Measurements from ENCODE around the gene ALX3.

Gene ALX3

GRCh38 chr1:110114173-110114572, 43.7 kb upstream of the ALX3 start (continued):
- TF ChIP-seq ZNF664 (tag by site-specific recombination; IDR thresholded peaks at IDR 0.05) = no peak

GRCh38 chr1:110113551-110113950, 43.1 kb upstream of the ALX3 start:
- H3K9me3 ChIP-seq (ENCODE audit: control insufficient read depth, insufficient read depth, low read depth, low read length) = no peaks in the 10 kb centered on the region
- ChIA-PET CTCF (interaction anchor here (1.6 to 6.6 kb wide), 3 partner anchors 25 to 62 kb away, joined by 4 to 63 read pairs (median 12); no protein-coding TSS in a partner anchor), POLR2A (interaction anchor here (1.4 kb wide), 1 partner anchor 10 kb away, joined by 3 read pairs; no protein-coding TSS in a partner anchor)
- TF ChIP-seq ZNF449 (tag by site-specific recombination; IDR thresholded peaks at IDR 0.05) (no peak), AEBP2 (tag by site-specific recombination; IDR thresholded peaks at IDR 0.05; ENCODE audit: borderline replicate concordance) (no peak), ZNF645 (tag by site-specific recombination; IDR thresholded peaks at IDR 0.05) (no peak), ZNF350 (tag by site-specific recombination; IDR thresholded peaks at IDR 0.05) (no peak), ZNF76 (tag by site-specific recombination; IDR thresholded peaks at IDR 0.05; ENCODE audit: borderline replicate concordance, low read depth) (no peak), ZNF404 (tag by site-specific recombination; IDR thresholded peaks at IDR 0.05) (no peak), ZNF266 (tag by site-specific recombination; IDR thresholded peaks at IDR 0.05; ENCODE audit: low read depth) (no peak), PATZ1 (tag by site-specific recombination; IDR thresholded peaks at IDR 0.05) (no peak), KLF16 (tag by site-specific recombination; IDR thresholded peaks at IDR 0.05) (no peak), ZNF391 (tag by site-specific recombination; IDR thresholded peaks at IDR 0.05; ENCODE audit: borderline replicate concordance, low read depth) (no peak), ZNF148 (tag by site-specific recombination; IDR thresholded peaks at IDR 0.05; ENCODE audit: borderline replicate concordance) (no peak), ZNF2 (tag by site-specific recombination; IDR thresholded peaks at IDR 0.05) (no peak), ZIC2 (tag by site-specific recombination; IDR thresholded peaks at IDR 0.05) (no peak), GLIS1 (tag by site-specific recombination; IDR thresholded peaks at IDR 0.05) (no peak), ZNF175 (tag by site-specific recombination; IDR thresholded peaks at IDR 0.05) (no peak), ZNF843 (tag by site-specific recombination; IDR thresholded peaks at IDR 0.05) (no peak)
- no peaks in the 10 kb centered on the region for H3K4me1 ChIP-seq (ENCODE audit: control insufficient read depth, insufficient read depth, low read length)
- no peak overlapping the region for H3K27ac ChIP-seq (ENCODE audit: extremely low read depth, low read depth, low read length)
- H3K4me3 ChIP-seq (ENCODE audit: low read depth, low read length) = no peak overlapping the region
- no peaks in the 10 kb centered on the region for H3K36me3 ChIP-seq (ENCODE audit: control insufficient read depth in 2 of 2, insufficient read depth in 1 of 2, low read length in 2 of 2)
